ENCODE measurements around the gene EFHD2. TPM values are rescaled to one million over a fixed set of nuclear protein-coding genes. Genes with fewer than 3 reads are reported as not detected.

Gene EFHD2
- total and polyA plus RNA-seq, 2 experiments from 2014 or later: 49.9 to 53.1 TPM

GRCh38 chr1:15364740-15365139 is 44.9 kb upstream of the EFHD2 start:
- Histone ChIP-seq H3K79me2 (ENCODE audit: insufficient read depth) (no peaks in the 10 kb centered on the region), H3F3A (ENCODE audit: insufficient read depth) (no peaks in the 10 kb centered on the region), H3K4me2 (ENCODE audit: unreplicated experiment) (no peak overlapping the region), H3K36me3 (ENCODE audit: low read depth) (no peaks in the 10 kb centered on the region), H3K9me3 (ENCODE audit: low read depth) (no peaks in the 10 kb centered on the region), H3K9me2 (ENCODE audit: insufficient read depth) (no peaks in the 10 kb centered on the region), H3K4me1 (ENCODE audit: insufficient read depth) (no peaks in the 10 kb centered on the region), H2AFZ (no peak overlapping the region), H3K9ac (no peak overlapping the region), H3K27ac (no peak overlapping the region), H4K20me1 (ENCODE audit: insufficient read depth) (no peaks in the 10 kb centered on the region), H3K27me3 (replicated peaks; ENCODE audit: insufficient read depth) (no peaks in the 10 kb centered on the region), H3K4me3 (no peak overlapping the region)
- 78% methylated on average over 5 of the region's 5 CpGs for WGBS, 2 experiments (ENCODE audit: low coverage in 1 of 2, low lambda C conversion rate in 2 of 2, missing lambda C conversion rate in 2 of 2)
- in situ Hi-C loops (cut with MboI): no loop called here
- DNase-seq: no peak
- no peak for TF ChIP-seq EZH2 (IDR thresholded peaks at IDR 0.05; ENCODE audit: insufficient read depth, poor library complexity, severe bottlenecking)
- TF ChIP-seq EZH2phosphoT487 (IDR thresholded peaks at IDR 0.05; ENCODE audit: insufficient read depth, low read depth): no peak

DNA sequence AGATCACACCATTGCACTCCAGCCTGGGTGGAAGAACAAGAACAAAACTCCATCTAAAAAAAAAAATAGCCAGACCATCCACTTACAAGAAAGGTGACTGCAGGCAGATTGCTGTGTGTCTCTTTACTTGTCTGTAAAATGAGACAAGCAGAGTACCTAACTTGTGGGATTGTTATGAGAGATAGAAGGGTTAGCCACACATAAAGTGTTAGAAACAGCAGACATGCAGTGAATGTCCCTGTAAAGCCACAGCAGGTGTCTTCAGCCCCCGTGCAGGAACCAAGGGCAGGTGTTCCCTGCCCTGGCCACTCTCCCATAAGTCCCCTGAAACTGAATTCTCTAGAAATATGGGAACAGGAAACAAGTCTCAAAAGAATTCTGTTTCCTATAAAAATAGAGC is 40.8 kb upstream of the EFHD2 start:
- H3K36me3 ChIP-seq (ENCODE audit: low read depth): no peaks in the 10 kb centered on the region
- no peak overlapping the region for H3K4me2 ChIP-seq (ENCODE audit: unreplicated experiment)
- no peaks in the 10 kb centered on the region for H3K9me3 ChIP-seq (ENCODE audit: low read depth)
- no peak overlapping the region for H3K9ac ChIP-seq
- H3K4me1 ChIP-seq (ENCODE audit: insufficient read depth): no peaks in the 10 kb centered on the region
- H2AFZ ChIP-seq: no peak overlapping the region
- no peaks in the 10 kb centered on the region for H3K79me2 ChIP-seq (ENCODE audit: insufficient read depth)
- H3K27ac ChIP-seq: no peak overlapping the region
- DNase-seq: no peak
- no peaks in the 10 kb centered on the region for H3F3A ChIP-seq (ENCODE audit: insufficient read depth)
- TF ChIP-seq EZH2phosphoT487 (IDR thresholded peaks at IDR 0.05; ENCODE audit: insufficient read depth, low read depth) (no peak), EZH2 (IDR thresholded peaks at IDR 0.05; ENCODE audit: insufficient read depth, poor library complexity, severe bottlenecking) (no peak)
- H4K20me1 ChIP-seq (ENCODE audit: insufficient read depth): no peaks in the 10 kb centered on the region
- 100% methylated on average over 1 of the region's 1 CpG for WGBS, 2 experiments (ENCODE audit: low coverage in 1 of 2, low lambda C conversion rate in 2 of 2, missing lambda C conversion rate in 2 of 2)
- H3K27me3 ChIP-seq (replicated peaks; ENCODE audit: insufficient read depth): no peaks in the 10 kb centered on the region
- H3K4me3 ChIP-seq: no peak overlapping the region
- H3K9me2 ChIP-seq (ENCODE audit: insufficient read depth): no peaks in the 10 kb centered on the region
- in situ Hi-C loops (cut with MboI): no loop called here

- WGBS, 2 experiments (ENCODE audit: low coverage in 1 of 2, low lambda C conversion rate in 2 of 2, missing lambda C conversion rate in 2 of 2): 87 to 88% methylated on average over 4 of the region's 4 CpGs
- H3K79me2 ChIP-seq (ENCODE audit: insufficient read depth): no peaks in the 10 kb centered on the region
- in situ Hi-C loops (cut with MboI): no loop called here
Measured at GRCh38 chr1:15370268-15370667, 39.4 kb upstream of the EFHD2 start.

GRCh38 chr1:15370781-15371520 is 38.7 kb upstream of the EFHD2 start:
- H3K9me2 ChIP-seq (ENCODE audit: insufficient read depth): no peaks in the 10 kb centered on the region
- no peak overlapping the region for H3K4me2 ChIP-seq (ENCODE audit: unreplicated experiment)
- in situ Hi-C loops (cut with MboI): no loop called here
- no peak overlapping the region for H3K27ac ChIP-seq
- no peaks in the 10 kb centered on the region for H3K27me3 ChIP-seq (replicated peaks; ENCODE audit: insufficient read depth)
- no peaks in the 10 kb centered on the region for H3K4me1 ChIP-seq (ENCODE audit: insufficient read depth)
- H2AFZ ChIP-seq: no peak overlapping the region
- TF ChIP-seq EZH2phosphoT487 (IDR thresholded peaks at IDR 0.05; ENCODE audit: insufficient read depth, low read depth): no peak
- no peak for TF ChIP-seq EZH2 (IDR thresholded peaks at IDR 0.05; ENCODE audit: insufficient read depth, poor library complexity, severe bottlenecking)
- no peaks in the 10 kb centered on the region for H3K79me2 ChIP-seq (ENCODE audit: insufficient read depth)
- WGBS, 2 experiments (ENCODE audit: low coverage in 1 of 2, low lambda C conversion rate in 2 of 2, missing lambda C conversion rate in 2 of 2): 38 to 42% methylated on average over 16 of the region's 16 CpGs
- H3F3A ChIP-seq (ENCODE audit: insufficient read depth): no peaks in the 10 kb centered on the region
- H3K4me3 ChIP-seq: no peak overlapping the region
- H3K36me3 ChIP-seq (ENCODE audit: low read depth): no peaks in the 10 kb centered on the region
- DNase-seq: no peak
- H3K9me3 ChIP-seq (ENCODE audit: low read depth): no peaks in the 10 kb centered on the region
- no peaks in the 10 kb centered on the region for H4K20me1 ChIP-seq (ENCODE audit: insufficient read depth)
- no peak overlapping the region for H3K9ac ChIP-seq

More at GRCh38 chr1:15370268-15370667, 39.4 kb upstream of the EFHD2 start:
- Histone ChIP-seq H3K9ac (no peak overlapping the region), H3K4me2 (ENCODE audit: unreplicated experiment) (no peak overlapping the region), H3K9me2 (ENCODE audit: insufficient read depth) (no peaks in the 10 kb centered on the region), H3F3A (ENCODE audit: insufficient read depth) (no peaks in the 10 kb centered on the region), H2AFZ (no peak overlapping the region), H3K36me3 (ENCODE audit: low read depth) (no peaks in the 10 kb centered on the region), H3K9me3 (ENCODE audit: low read depth) (no peaks in the 10 kb centered on the region), H3K27ac (no peak overlapping the region), H3K4me1 (ENCODE audit: insufficient read depth) (no peaks in the 10 kb centered on the region), H3K27me3 (replicated peaks; ENCODE audit: insufficient read depth) (no peaks in the 10 kb centered on the region), H3K4me3 (no peak overlapping the region), H4K20me1 (ENCODE audit: insufficient read depth) (no peaks in the 10 kb centered on the region)
- DNase-seq: no peak
- TF ChIP-seq EZH2 (IDR thresholded peaks at IDR 0.05; ENCODE audit: insufficient read depth, poor library complexity, severe bottlenecking): no peak
- no peak for TF ChIP-seq EZH2phosphoT487 (IDR thresholded peaks at IDR 0.05; ENCODE audit: insufficient read depth, low read depth)
